ENCODE measurements around the gene GPN1. TPM values are rescaled to one million over a fixed set of nuclear protein-coding genes. Genes with fewer than 3 reads are reported as not detected.

The GPN1 gene
- total and polyA plus RNA-seq, 2 of the 8 experiments (the other 6 are each of a cell fraction or from before 2014, with no cell fraction given) = 38.7 to 43.5 TPM

GRCh38 chr2:27647737-27648136, 18.9 kb downstream of the GPN1 start (continued):
- no peak for TF ChIP-seq CHD7 (IDR thresholded peaks at IDR 0.05; ENCODE audit: insufficient replicate concordance, low read length)
- no peak for TF ChIP-seq MAFK (IDR thresholded peaks at IDR 0.05; ENCODE audit: low read depth, low read length)
- no peak for TF ChIP-seq SP1 (IDR thresholded peaks at IDR 0.05; ENCODE audit: low read depth, low read length)
- TF ChIP-seq JUND (IDR thresholded peaks at IDR 0.05; ENCODE audit: low read length) = no peak
- no peak for TF ChIP-seq E2F6 (IDR thresholded peaks at IDR 0.05)
- no peak for TF ChIP-seq RXRA (IDR thresholded peaks at IDR 0.05; ENCODE audit: insufficient read depth, low read depth, low read length)
- no peak for TF ChIP-seq CREB1 (IDR thresholded peaks at IDR 0.05)
- TF ChIP-seq POLR2AphosphoS5 (IDR thresholded peaks at IDR 0.05; ENCODE audit: low read depth, low read length) = no peak
- TF ChIP-seq POLR2A (IDR thresholded peaks at IDR 0.05; ENCODE audit: control extremely low read depth in 1 of 2, low read depth in 2 of 2, low read length in 2 of 2) = no peak
- no peak for TF ChIP-seq BACH1 (IDR thresholded peaks at IDR 0.05; ENCODE audit: low read length)
- TF ChIP-seq NANOG (IDR thresholded peaks at IDR 0.05; ENCODE audit: insufficient read depth, low read depth, low read length, poor library complexity, severe bottlenecking) = no peak
